Fibroblast of upper back skin (primary cell): Measurements from ENCODE around the gene HRH2.
A peak's percentile ranks its signal among the peaks of the same experiment; 100 is the strongest.
"Not testable (repeated sequence)": the region's sequence is repeated elsewhere in the genome, so short reads cannot be mapped to it uniquely, and the experiment has no call there.

Experiments used
- DNase-seq: peaks from one replicate; pipeline ENCODE4 v3.0.0-alpha.2; 2013

The HRH2 gene

GRCh38 chr5:175657593-175658271 is at the start of gene HRH2:
Gene HRH2 (plus strand): TSS chr5:175658071. CDS start chr5:175683234, 25,163 bp downstream.
- peak; percentile 5 for DNase-seq

GRCh38 chr5:175609526-175609925 is 48.3 kb upstream of the HRH2 start:
- DNase-seq, result no peak

- DNase-seq, result no peak
Measured at GRCh38 chr5:175610381-175610780, 47.5 kb upstream of the HRH2 start.

- DNase-seq, result no peak
Measured at GRCh38 chr5:175610898-175611297, 47.0 kb upstream of the HRH2 start.

GRCh38 chr5:175614223-175614815 is 43.6 kb upstream of the HRH2 start:
- no peak for DNase-seq

GRCh38 chr5:175614861-175615260 is 43.0 kb upstream of the HRH2 start:
- no peak for DNase-seq

GRCh38 chr5:175616083-175616482 is 41.8 kb upstream of the HRH2 start:
- no peak for DNase-seq

- not testable (repeated sequence) for DNase-seq
Measured at GRCh38 chr5:175616527-175616926, 41.3 kb upstream of the HRH2 start.

GRCh38 chr5:175617447-175617846 is 40.4 kb upstream of the HRH2 start:
- DNase-seq, result no peak

GRCh38 chr5:175620527-175620926 is 37.3 kb upstream of the HRH2 start:
- no peak for DNase-seq

- no peak for DNase-seq
Measured at GRCh38 chr5:175621971-175622370, 35.9 kb upstream of the HRH2 start.

- DNase-seq, result no peak
Measured at GRCh38 chr5:175623088-175623487, 34.8 kb upstream of the HRH2 start.

GRCh38 chr5:175624316-175624715 is 33.6 kb upstream of the HRH2 start:
- DNase-seq, result no peak

GRCh38 chr5:175627005-175627404 is 30.9 kb upstream of the HRH2 start:
- no peak for DNase-seq

GRCh38 chr5:175627739-175628138 is 30.1 kb upstream of the HRH2 start:
- no peak for DNase-seq

- DNase-seq, result no peak
Measured at GRCh38 chr5:175628668-175629067, 29.2 kb upstream of the HRH2 start.

GRCh38 chr5:175629261-175629660 is 28.6 kb upstream of the HRH2 start:
- no peak for DNase-seq

- no peak for DNase-seq
Measured at GRCh38 chr5:175629793-175630192, 28.1 kb upstream of the HRH2 start.

GRCh38 chr5:175635854-175636584 is 21.9 kb upstream of the HRH2 start:
- no peak for DNase-seq

- DNase-seq, result no peak
Measured at GRCh38 chr5:175638305-175638704, 19.6 kb upstream of the HRH2 start.

GRCh38 chr5:175640106-175640775 is 17.6 kb upstream of the HRH2 start:
- DNase-seq, result no peak

- DNase-seq, result no peak
Measured at GRCh38 chr5:175642998-175643397, 14.9 kb upstream of the HRH2 start.

GRCh38 chr5:175646251-175646650 is 11.6 kb upstream of the HRH2 start:
- DNase-seq, result no peak

- no peak for DNase-seq
Measured at GRCh38 chr5:175649967-175650366, 7.9 kb upstream of the HRH2 start.
